Measurements from ENCODE around the gene CHCHD3. TPM values are rescaled to one million over a fixed set of nuclear protein-coding genes. Genes with fewer than 3 reads are reported as not detected.

CHCHD3 gene
- total RNA-seq, 2 experiments from 2014 or later = 83.5 to 83.8 TPM

- H3K27ac ChIP-seq (ENCODE audit: low read depth, low read length, poor library complexity, severe bottlenecking) = no peak overlapping the region
- peaks cover 5% of the 10 kb centered on the region for H3K4me1 ChIP-seq (ENCODE audit: insufficient read depth, low read length, poor library complexity, severe bottlenecking)
- H3K4me3 ChIP-seq (ENCODE audit: low read depth, low read length, poor library complexity, severe bottlenecking) = no peak overlapping the region
- intact Hi-C loops (cut with micrococcal nuclease; ENCODE audit: unreplicated experiment) = no loop called here
- H3K79me2 ChIP-seq (ENCODE audit: insufficient read depth, low read depth, low read length) = peaks cover 10% of the 10 kb centered on the region; the same call in 1 of the 2 replicates
- no TSS peak for BruUV-seq (replicated peaks)
- no peaks in the 10 kb centered on the region for H3K9me3 ChIP-seq (ENCODE audit: low read length)
- H3K4me2 ChIP-seq (ENCODE audit: low read length) = no peak overlapping the region
- no peaks in the 10 kb centered on the region for H3K9me2 ChIP-seq (ENCODE audit: insufficient read depth, low read length)
- no peaks in the 10 kb centered on the region for H4K20me1 ChIP-seq (ENCODE audit: insufficient read depth, low read length)
- DNase-seq (ENCODE audit: low spot score) = no peak
- ChIA-PET CTCF (ENCODE audit: unreplicated experiment) (no interaction called here), POLR2A (interaction anchor here (0.7 kb wide), 1 partner anchor 10 kb away, joined by 3 read pairs; no protein-coding TSS in a partner anchor)
- TF ChIP-seq CTCF (conservative IDR thresholded peaks at IDR 0.05; ENCODE audit: low read length) = no peak
- no peak for TF ChIP-seq EZH2phosphoT487 (IDR thresholded peaks at IDR 0.05; ENCODE audit: borderline replicate concordance, low read depth, low read length)
- H2AFZ ChIP-seq (ENCODE audit: low read length) = no peak overlapping the region
- H3K36me3 ChIP-seq (ENCODE audit: insufficient read depth, low read length) = peaks cover 3% of the 10 kb centered on the region; the same call in 1 of the 2 replicates
Observed at GRCh38 chr7:132966754-132967469, 115.0 kb downstream of the CHCHD3 start.

DNA sequence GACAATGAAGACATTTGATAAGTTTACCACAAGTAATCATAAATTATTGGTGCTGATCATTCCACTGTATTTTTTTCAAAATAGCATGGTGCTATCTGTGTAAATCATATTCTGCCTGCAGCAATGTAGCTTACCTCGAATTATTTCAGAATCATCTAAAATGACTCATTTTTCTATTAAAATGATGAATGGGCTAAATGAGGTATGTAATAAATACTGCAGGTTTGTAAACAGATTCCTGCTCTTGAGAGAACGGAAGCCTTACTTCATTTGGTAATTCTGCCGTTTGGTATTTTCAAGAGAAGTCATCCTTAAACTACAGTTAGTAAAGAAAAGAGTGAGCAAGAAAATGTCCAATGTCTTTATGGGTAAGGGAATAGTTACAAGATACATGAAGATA lies 115.9 kb downstream of the CHCHD3 start:
- ChIA-PET CTCF (ENCODE audit: unreplicated experiment) (no interaction called here), POLR2A (no interaction called here)
- Histone ChIP-seq H3K27ac (ENCODE audit: low read depth, low read length, poor library complexity, severe bottlenecking) (no peak overlapping the region), H3K79me2 (ENCODE audit: insufficient read depth, low read depth, low read length) (peaks cover 10% of the 10 kb centered on the region; the same call in 1 of the 2 replicates), H3K4me1 (ENCODE audit: insufficient read depth, low read length, poor library complexity, severe bottlenecking) (peaks cover 5% of the 10 kb centered on the region), H3K36me3 (ENCODE audit: insufficient read depth, low read length) (no peaks in the 10 kb centered on the region), H3K4me2 (ENCODE audit: low read length) (no peak overlapping the region), H2AFZ (ENCODE audit: low read length) (no peak overlapping the region), H3K9me3 (ENCODE audit: low read length) (no peaks in the 10 kb centered on the region), H3K9me2 (ENCODE audit: insufficient read depth, low read length) (no peaks in the 10 kb centered on the region), H3K4me3 (ENCODE audit: low read depth, low read length, poor library complexity, severe bottlenecking) (no peak overlapping the region), H4K20me1 (ENCODE audit: insufficient read depth, low read length) (no peaks in the 10 kb centered on the region)
- intact Hi-C loops (cut with micrococcal nuclease; ENCODE audit: unreplicated experiment) = no loop called here
- TF ChIP-seq EZH2phosphoT487 (IDR thresholded peaks at IDR 0.05; ENCODE audit: borderline replicate concordance, low read depth, low read length) (no peak), CTCF (conservative IDR thresholded peaks at IDR 0.05; ENCODE audit: low read length) (no peak)
- BruUV-seq (replicated peaks) = no TSS peak
- DNase-seq (ENCODE audit: low spot score) = no peak

- BruUV-seq (replicated peaks) = no TSS peak
- no peaks in the 10 kb centered on the region for H3K9me3 ChIP-seq (ENCODE audit: low read length)
- no peak overlapping the region for H3K4me3 ChIP-seq (ENCODE audit: low read depth, low read length, poor library complexity, severe bottlenecking)
- peaks cover 10% of the 10 kb centered on the region; the same call in 1 of the 2 replicates for H3K79me2 ChIP-seq (ENCODE audit: insufficient read depth, low read depth, low read length)
- H2AFZ ChIP-seq (ENCODE audit: low read length) = no peak overlapping the region
- 0 out of 2 replicates have a peak overlapping the region, but pooled peaks have one; percentile 12 for H3K4me2 ChIP-seq (ENCODE audit: low read length)
- intact Hi-C loops (cut with micrococcal nuclease; ENCODE audit: unreplicated experiment) = no loop called here
- POLR2A ChIA-PET = no interaction called here
- H3K9me2 ChIP-seq (ENCODE audit: insufficient read depth, low read length) = no peaks in the 10 kb centered on the region
- H3K36me3 ChIP-seq (ENCODE audit: insufficient read depth, low read length) = no peaks in the 10 kb centered on the region
- H3K27ac ChIP-seq (ENCODE audit: low read depth, low read length, poor library complexity, severe bottlenecking) = no peak overlapping the region
- TF ChIP-seq CTCF (conservative IDR thresholded peaks at IDR 0.05; ENCODE audit: low read length) (no peak), EZH2phosphoT487 (IDR thresholded peaks at IDR 0.05; ENCODE audit: borderline replicate concordance, low read depth, low read length) (no peak)
- DNase-seq (ENCODE audit: low spot score) = peak; percentile 24
- H3K4me1 ChIP-seq (ENCODE audit: insufficient read depth, low read length, poor library complexity, severe bottlenecking) = peaks cover 5% of the 10 kb centered on the region
- CTCF ChIA-PET (ENCODE audit: unreplicated experiment) = no interaction called here
- no peaks in the 10 kb centered on the region for H4K20me1 ChIP-seq (ENCODE audit: insufficient read depth, low read length)
Observed at GRCh38 chr7:132964876-132965275, 117.0 kb downstream of the CHCHD3 start.
